A673 (cell line): Measurements from ENCODE around the gene BTG2. TPM values are rescaled to one million over a fixed set of nuclear protein-coding genes. Genes with fewer than 3 reads are reported as not detected.

Experiments used
- BruUV-seq: library from RNA; stranded (reverse); fragments of 400-500 nt; replicated peaks from 2 replicates; lab custom pipeline; 2021; lab: Mats Ljungman, UMichigan
- CTCF ChIA-PET: fragments of 300-600 bp; sonication (Branson Sonifier 250); formaldehyde crosslinking; loops from one replicate; lab custom pipeline; 2022; ENCODE audit warnings: antibody characterized with exemption; lab: Charles Lee
- POLR2A ChIA-PET: fragments of 300-600 bp; sonication (Branson Sonifier 250); formaldehyde crosslinking; loops from one replicate; lab custom pipeline; 2022; ENCODE audit warnings: antibody characterized with exemption; ENCODE audit not compliant: low non-redundant PET; lab: Charles Lee
- DNase-seq: peaks from one replicate; pipeline ENCODE4 v3.0.0-alpha.2; 2015; ENCODE audit warnings: low spot score
- H3K27ac ChIP-seq: fragments of 200-600 bp; sonication (generic); 2 replicates; pipeline ENCODE4 v1.5.1; 2016; ENCODE audit warnings: mixed run types, low read depth, mild to moderate bottlenecking, mixed read lengths, antibody characterized with exemption, low read length; ENCODE audit not compliant: poor library complexity, severe bottlenecking
- H3K27me3 ChIP-seq: fragments of 200-600 bp; sonication (generic); replicated peaks from 2 replicates; pipeline ENCODE4 v1.6.1; 2017; ENCODE audit warnings: mixed run types, low read depth, mild to moderate bottlenecking, mixed read lengths, antibody characterized with exemption, low read length; ENCODE audit not compliant: insufficient read depth, poor library complexity
- H3K36me3 ChIP-seq: fragments of 200-600 bp; sonication (generic); 2 replicates; pipeline ENCODE4 v1.6.1; 2016; ENCODE audit warnings: mixed run types, mild to moderate bottlenecking, mixed read lengths, antibody characterized with exemption, low read length; ENCODE audit not compliant: insufficient read depth, poor library complexity, severe bottlenecking
- H3K4me1 ChIP-seq: fragments of 200-600 bp; sonication (generic); 2 replicates; pipeline ENCODE4 v1.6.1; 2017; ENCODE audit warnings: mixed run types, mild to moderate bottlenecking, mixed read lengths, antibody characterized with exemption, low read length; ENCODE audit not compliant: insufficient read depth, poor library complexity, severe bottlenecking
- H3K4me3 ChIP-seq: fragments of 200-600 bp; sonication (generic); 2 replicates; pipeline ENCODE4 v1.5.1; 2016; ENCODE audit warnings: low read depth, mixed run types, mild to moderate bottlenecking, mixed read lengths, low read length; ENCODE audit not compliant: poor library complexity, severe bottlenecking
- H3K9me3 ChIP-seq: fragments of 200-600 bp; sonication (generic); 2 replicates; pipeline ENCODE4 v1.6.1; 2016; ENCODE audit warnings: mixed run types, low read depth, mild to moderate bottlenecking, mixed read lengths, antibody characterized with exemption, low read length; ENCODE audit not compliant: poor library complexity, severe bottlenecking
- CTCF ChIP-seq: fragments of 300-800, 200-600 bp; sonication (generic); conservative IDR thresholded peaks from 2 replicates; pipeline ENCODE4 v1.5.1; 2017; ENCODE audit warnings: low read depth, mild to moderate bottlenecking, antibody characterized with exemption, low read length, moderate library complexity, mixed read lengths
- EZH2 ChIP-seq: fragments of 200-600 bp; sonication (generic); IDR thresholded peaks from 2 replicates; pipeline ENCODE4 v1.6.1; 2017; ENCODE audit warnings: borderline replicate concordance, low read depth, mild to moderate bottlenecking, mixed read lengths, antibody characterized with exemption, low read length; ENCODE audit not compliant: poor library complexity, severe bottlenecking
- intact Hi-C: fragments of 100-400 bp; cut with micrococcal nuclease; formaldehyde crosslinking; loops from one replicate; pipeline ENCODE4 v1.10.0; 2022; ENCODE audit not compliant: unreplicated experiment
- total RNA-seq: library from RNA; stranded (reverse); gene quantifications from 2 replicates; pipeline ENCODE4 v1.2.3, GENCODE V29; 2021

Gene BTG2
- total RNA-seq, 1 experiment from 2014 or later, result 9.3 TPM

- Histone ChIP-seq H3K4me3 (no peak overlapping the region), H3K27ac (peak overlapping the region; percentile 44), H3K4me1 (peaks cover 40% of the 10 kb centered on the region), H3K27me3 (no peaks in the 10 kb centered on the region), H3K36me3 (no peaks in the 10 kb centered on the region), H3K9me3 (no peaks in the 10 kb centered on the region)
- TF ChIP-seq EZH2 (no peak), CTCF (no peak)
- BruUV-seq, result no TSS peak
- POLR2A ChIA-PET, result no interaction called here
- CTCF ChIA-PET, result interaction anchor here (0.6 kb wide), 1 partner anchor 18 kb away, joined by 6 read pairs; no protein-coding TSS in a partner anchor
- intact Hi-C loops, result no loop called here
- DNase-seq, result peak; percentile 40
These were observed 15.4 kb downstream of the BTG2 start for GRCh38 chr1:203320591-203321272.

GRCh38 chr1:203321273-203322052 lies 16.1 kb downstream of the BTG2 start:
- CTCF ChIA-PET, result interaction anchor here (0.6 kb wide), 1 partner anchor 18 kb away, joined by 6 read pairs; no protein-coding TSS in a partner anchor
- Histone ChIP-seq H3K4me1 (peaks cover 46% of the 10 kb centered on the region), H3K4me3 (no peak overlapping the region), H3K27me3 (no peaks in the 10 kb centered on the region), H3K36me3 (no peaks in the 10 kb centered on the region), H3K27ac (no peak overlapping the region), H3K9me3 (no peaks in the 10 kb centered on the region)
- TF ChIP-seq EZH2, result no peak
- no peak for TF ChIP-seq CTCF
- intact Hi-C loops, result no loop called here
- DNase-seq, result no peak
- no TSS peak for BruUV-seq
- POLR2A ChIA-PET, result interaction anchor here (0.8 kb wide), 1 partner anchor 14 kb away, joined by 4 read pairs; no protein-coding TSS in a partner anchor

- ChIA-PET POLR2A (interaction anchor here (0.8 kb wide), 1 partner anchor 15 kb away, joined by 4 read pairs; no protein-coding TSS in a partner anchor), CTCF (no interaction called here)
- Histone ChIP-seq H3K27ac (no peak overlapping the region), H3K9me3 (no peaks in the 10 kb centered on the region), H3K4me3 (no peak overlapping the region), H3K27me3 (no peaks in the 10 kb centered on the region), H3K4me1 (peaks cover 50% of the 10 kb centered on the region), H3K36me3 (no peaks in the 10 kb centered on the region)
- DNase-seq, result no peak
- intact Hi-C loops, result no loop called here
- BruUV-seq, result no TSS peak
- no peak for TF ChIP-seq CTCF
- TF ChIP-seq EZH2, result no peak
These were observed 17.3 kb downstream of the BTG2 start for GRCh38 chr1:203322500-203323179.
